ENCODE measurements around the gene RSL24D1. TPM values are rescaled to one million over a fixed set of nuclear protein-coding genes. Genes with fewer than 3 reads are reported as not detected.
A peak's percentile ranks its signal among the peaks of the same experiment; 100 is the strongest.

RSL24D1 gene
- total RNA-seq, 4 donors from 2014 or later: 39.3 to 72.3 (median 53.2) TPM

DNA sequence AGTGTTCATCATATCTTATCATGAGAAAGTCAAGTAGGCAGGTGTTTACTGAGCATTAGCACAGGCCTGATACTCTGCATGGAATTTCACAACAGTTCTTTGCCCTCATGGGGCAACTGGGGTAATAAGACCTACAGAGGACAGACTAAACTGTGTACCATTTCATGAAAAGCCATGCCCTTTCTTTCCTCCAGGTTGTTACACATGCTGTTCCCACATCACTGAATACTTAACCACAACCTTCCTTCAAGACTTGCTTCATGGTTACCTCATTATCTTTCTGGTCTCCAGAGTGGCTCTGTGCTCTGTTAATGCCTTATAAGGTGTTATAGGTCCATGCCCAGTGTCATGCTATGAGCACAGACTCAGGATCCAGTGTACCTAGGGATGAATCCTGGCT is 28.2 kb upstream of the RSL24D1 start:
- peaks cover 0 to 22% (median 0%) of the 10 kb centered on the region in 3 donors for H3K36me3 ChIP-seq
- no peaks in the 10 kb centered on the region for H3K9me3 ChIP-seq
- peaks cover 0 to 19% (median 0%) of the 10 kb centered on the region in 4 donors for H3K4me1 ChIP-seq
- TF ChIP-seq EP300 (IDR thresholded peaks at IDR 0.05) (no peak), POLR2A (IDR thresholded peaks at IDR 0.05) (no peak), CTCF (IDR thresholded peaks at IDR 0.05) (no peak)
- H3K27me3 ChIP-seq: no peaks in the 10 kb centered on the region
- no peak overlapping the region for H3K27ac ChIP-seq
- DNase-seq (ENCODE audit: low spot score in 2 of 2): no peak
- no peak overlapping the region for H3K4me3 ChIP-seq

- no peak overlapping the region for H3K27ac ChIP-seq
- H3K4me1 ChIP-seq: peaks cover 0 to 19% (median 3%) of the 10 kb centered on the region in 4 donors
- peaks cover 0 to 16% (median 0%) of the 10 kb centered on the region in 3 donors for H3K36me3 ChIP-seq
- no peak overlapping the region for H3K4me3 ChIP-seq
- no peak for DNase-seq (ENCODE audit: low spot score in 2 of 2)
- TF ChIP-seq CTCF (IDR thresholded peaks at IDR 0.05): no peak
- TF ChIP-seq EP300 (IDR thresholded peaks at IDR 0.05): no peak
- TF ChIP-seq POLR2A (IDR thresholded peaks at IDR 0.05): no peak
- H3K9me3 ChIP-seq: no peaks in the 10 kb centered on the region
- no peaks in the 10 kb centered on the region for H3K27me3 ChIP-seq
These were observed 25.8 kb upstream of the RSL24D1 start for GRCh38 chr15:55222588-55222987.

DNA sequence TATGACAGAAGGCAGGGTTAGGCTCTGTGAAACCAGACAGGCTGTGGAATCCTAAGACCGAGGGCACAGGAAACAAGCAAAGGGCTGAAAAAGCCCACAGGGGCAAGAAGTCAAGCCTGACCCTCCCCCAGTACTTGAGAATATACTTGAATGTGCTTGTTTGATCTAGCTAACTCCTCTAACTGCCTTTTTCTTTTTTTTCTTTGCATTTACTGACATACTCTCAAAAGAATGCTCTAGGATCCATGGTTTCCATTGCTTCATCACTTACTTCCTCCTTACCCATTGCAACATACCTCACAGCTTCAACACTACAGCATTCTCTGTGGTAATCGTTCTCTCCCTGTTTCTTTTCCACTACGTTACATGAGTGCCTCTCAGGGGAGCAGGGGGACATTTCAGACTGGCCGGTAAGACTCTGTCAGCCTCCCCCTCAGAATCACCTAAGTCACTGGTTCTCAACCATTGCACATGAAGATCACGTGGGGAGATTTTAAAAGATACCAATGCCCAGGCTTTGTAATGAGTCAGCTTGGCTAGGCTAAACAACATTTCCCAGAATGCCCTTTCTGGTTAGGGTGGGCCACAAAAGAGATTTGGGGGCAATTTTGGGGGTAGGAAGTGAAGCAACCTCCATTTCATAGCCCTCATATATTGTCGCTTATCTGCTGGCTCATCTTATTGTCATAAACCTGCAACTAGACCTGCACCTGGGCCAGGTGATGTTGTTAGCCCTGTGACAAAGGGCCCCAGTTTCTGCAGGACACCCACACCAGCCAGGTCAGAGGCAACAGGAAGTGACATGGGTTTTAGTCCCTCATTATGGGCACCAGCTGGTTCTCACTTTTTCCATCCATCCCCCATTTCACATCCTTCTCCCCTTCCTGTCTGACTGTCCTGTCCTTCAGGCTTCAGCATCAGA is 24.6 kb upstream of the RSL24D1 start:
- WGBS, 2 donors: 55 to 57% methylated on average over 6 of the region's 6 CpGs

GRCh38 chr15:55220606-55221005 is 23.9 kb upstream of the RSL24D1 start:
- TF ChIP-seq EP300 (IDR thresholded peaks at IDR 0.05): no peak
- TF ChIP-seq CTCF (IDR thresholded peaks at IDR 0.05): no peak
- no peak for TF ChIP-seq POLR2A (IDR thresholded peaks at IDR 0.05)
- Histone ChIP-seq H3K27ac (peak overlapping the region in 3 of 4 donors; percentile 34 to 64 (median 52)), H3K4me3 (no peak overlapping the region), H3K4me1 (peaks cover 0 to 19% (median 5%) of the 10 kb centered on the region in 4 donors), H3K27me3 (no peaks in the 10 kb centered on the region), H3K36me3 (peaks cover 0 to 10% (median 0%) of the 10 kb centered on the region in 3 donors), H3K9me3 (no peaks in the 10 kb centered on the region)
- DNase-seq (ENCODE audit: low spot score in 2 of 2): no peak

More for the DNA sequence above, 24.6 kb upstream of the RSL24D1 start:
- no peak for DNase-seq (ENCODE audit: low spot score in 2 of 2)
- H3K27me3 ChIP-seq: no peaks in the 10 kb centered on the region
- no peak for TF ChIP-seq CTCF (IDR thresholded peaks at IDR 0.05)
- TF ChIP-seq EP300 (IDR thresholded peaks at IDR 0.05): peak in 1 of 2 donors; percentile 86
- TF ChIP-seq POLR2A (IDR thresholded peaks at IDR 0.05): no peak
- H3K4me3 ChIP-seq: no peak overlapping the region
- peaks cover 0 to 19% (median 5%) of the 10 kb centered on the region in 4 donors for H3K4me1 ChIP-seq
- no peaks in the 10 kb centered on the region for H3K9me3 ChIP-seq
- H3K36me3 ChIP-seq: peaks cover 0 to 14% (median 0%) of the 10 kb centered on the region in 3 donors
- H3K27ac ChIP-seq: peak overlapping the region in 3 of 4 donors; percentile 34 to 64 (median 52)

DNA sequence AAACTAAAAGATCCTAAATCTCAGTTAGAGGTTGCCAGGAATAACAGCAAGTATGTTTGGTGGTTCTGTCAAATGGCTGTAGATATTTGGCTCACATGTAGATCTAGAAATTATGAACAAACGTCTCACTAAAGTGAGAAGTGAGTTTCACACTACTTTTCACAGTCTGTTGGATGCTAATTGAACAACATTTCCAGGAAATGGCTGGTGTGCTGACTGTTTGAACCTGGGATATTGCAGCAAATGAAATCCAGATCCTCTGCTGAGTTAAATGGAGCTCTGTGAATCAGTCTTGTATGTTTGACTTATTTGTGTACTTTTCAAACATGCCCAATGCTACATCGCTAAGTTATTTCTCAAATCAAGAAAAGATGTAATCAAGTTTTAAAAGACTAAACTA is 21.3 kb upstream of the RSL24D1 start:
- Histone ChIP-seq H3K4me1 (peaks cover 0 to 19% (median 5%) of the 10 kb centered on the region in 4 donors), H3K4me3 (no peak overlapping the region), H3K27ac (peak overlapping the region in 1 of 4 donors; percentile 8), H3K9me3 (no peaks in the 10 kb centered on the region), H3K36me3 (no peaks in the 10 kb centered on the region), H3K27me3 (no peaks in the 10 kb centered on the region)
- WGBS, 2 donors: 58 to 67% methylated on average over 2 of the region's 2 CpGs
- TF ChIP-seq EP300 (IDR thresholded peaks at IDR 0.05) (no peak), CTCF (IDR thresholded peaks at IDR 0.05) (no peak), POLR2A (IDR thresholded peaks at IDR 0.05) (no peak)
- DNase-seq (ENCODE audit: low spot score in 2 of 2): no peak

Measured in tibial nerve (tissue), 4 donors.